Liver (tissue), 10 donors: Measurements from ENCODE around the gene MCU. TPM values are rescaled to one million over a fixed set of nuclear protein-coding genes. Genes with fewer than 3 reads are reported as not detected.

ENCODE experiments used
- DNase-seq: peaks from one replicate; pipeline ENCODE4 v3.0.0-alpha.2; 2017; ENCODE audit warnings: low spot score
- H3K27ac ChIP-seq, 2 donors: one replicate each; pipeline ENCODE4 v1.7.0; 2013; ENCODE audit warnings: inconsistent platforms in 2 of 2, low read length in 2 of 2, control low read depth in 1 of 2, low read depth in 1 of 2, mild to moderate bottlenecking in 1 of 2
- H3K27me3 ChIP-seq, 4 donors: one replicate each; pipeline versions ENCODE4 v1.6.1 to v1.7.0; 2013; ENCODE audit warnings: low read length in 3 of 4, inconsistent platforms in 1 of 4, mild to moderate bottlenecking in 1 of 4, moderate library complexity in 1 of 4; ENCODE audit not compliant: control insufficient read depth in 4 of 4, insufficient read depth in 4 of 4
- H3K36me3 ChIP-seq, 4 donors: one replicate each; pipeline versions ENCODE4 v1.6.1 to v1.7.0; 2013; ENCODE audit warnings: low read length in 3 of 4, mild to moderate bottlenecking in 3 of 4, low read depth in 1 of 4, moderate library complexity in 1 of 4; ENCODE audit not compliant: control insufficient read depth in 4 of 4, insufficient read depth in 3 of 4
- H3K4me1 ChIP-seq, 4 donors: one replicate each; pipeline versions ENCODE4 v1.6.1 to v1.7.0; 2013; ENCODE audit warnings: low read length in 3 of 4, mild to moderate bottlenecking in 3 of 4, moderate library complexity in 1 of 4; ENCODE audit not compliant: control insufficient read depth in 4 of 4, insufficient read depth in 4 of 4
- H3K4me3 ChIP-seq, 3 donors: one replicate each; pipeline versions ENCODE4 v1.6.1 to v1.7.0; 2013; ENCODE audit warnings: low read length in 3 of 3, control low read depth in 1 of 3, low read depth in 1 of 3, mild to moderate bottlenecking in 1 of 3
- H3K9ac ChIP-seq, 2 donors: one replicate each; pipeline ENCODE4 v1.7.0; 2013; ENCODE audit warnings: low read length in 2 of 2, mild to moderate bottlenecking in 2 of 2, moderate library complexity in 2 of 2, control low read depth in 1 of 2, low read depth in 1 of 2
- H3K9me3 ChIP-seq, 4 donors: one replicate each; pipeline versions ENCODE4 v1.6.1 to v1.7.0; 2013; ENCODE audit warnings: low read length in 3 of 4; ENCODE audit not compliant: control insufficient read depth in 4 of 4
- EGR1 ChIP-seq, 2 donors: IDR thresholded peaks; 2 replicates each; pipeline ENCODE4 v1.6.1; 2016 to 2018; ENCODE audit warnings: antibody characterized with exemption in 2 of 2, low read depth in 2 of 2
- GABPA ChIP-seq, 2 donors: IDR thresholded peaks in 1 of 2; conservative IDR thresholded peaks in 1 of 2; 2 replicates each; pipeline ENCODE4 v1.6.1; 2016; ENCODE audit warnings: antibody characterized with exemption in 2 of 2, mild to moderate bottlenecking in 1 of 2, moderate library complexity in 1 of 2
- HNF4G ChIP-seq: IDR thresholded peaks from 2 replicates; pipeline ENCODE4 v1.6.1; 2016; ENCODE audit warnings: antibody characterized with exemption
- MAX ChIP-seq: IDR thresholded peaks from 2 replicates; pipeline ENCODE4 v1.6.1; 2016; ENCODE audit warnings: antibody characterized with exemption
- NR2F2 ChIP-seq: IDR thresholded peaks from 2 replicates; pipeline ENCODE4 v1.6.1; 2016; ENCODE audit warnings: antibody characterized with exemption
- RAD21 ChIP-seq, 2 donors: IDR thresholded peaks; 2 replicates each; pipeline ENCODE4 v1.6.1; 2016; ENCODE audit warnings: antibody characterized with exemption in 2 of 2, mild to moderate bottlenecking in 2 of 2
- RXRA ChIP-seq, 2 donors: IDR thresholded peaks; 2 replicates each; pipeline ENCODE4 v1.6.1; 2017 to 2018; ENCODE audit warnings: antibody characterized with exemption in 2 of 2, mild to moderate bottlenecking in 1 of 2
- WGBS: extraction: QIAGEN DNeasy Blood & Tissue Kit; methylation state at CpG from one replicate; pipeline ENCODE4 v1.1.7; 2013; 5-methylcytosine and 5-hydroxymethylcytosine counted together
- polyA plus RNA-seq, 2 donors: library from polyadenylated mRNA; stranded (reverse) in 1 of 2; unstranded in 1 of 2; fragments of 200-250 nt in 1 of 2; fragments of >200 nt in 1 of 2; fragmentation: Nextera tagmentation in 1 of 2; extraction: Ambion mirVana in 1 of 2; gene quantifications; one replicate each; pipeline versions ENCODE4 v1.2.1 to v1.2.3, GENCODE V29; 2013 to 2015
- small RNA-seq: library from RNA; depleted of rRNA; stranded (forward); fragments of <200 nt; gene quantifications from one replicate; pipeline ENCODE3, GENCODE V24; 2014
- total RNA-seq, 2 donors: library from RNA; depleted of rRNA; stranded (reverse); fragments of >200 nt; gene quantifications; one replicate each; pipeline ENCODE4 v1.2.3, GENCODE V29; 2014
- TF ChIP-seq, protein P1 (sequence below): IDR thresholded peaks from 2 replicates; pipeline ENCODE4 v1.6.1; 2016; ENCODE audit warnings: antibody characterized with exemption, mild to moderate bottlenecking
- TF ChIP-seq, protein P2 (sequence below): IDR thresholded peaks from 2 replicates; pipeline ENCODE4 v1.6.1; 2016; ENCODE audit warnings: antibody characterized with exemption
- donor health status: healthy.
- donor health status: healthy.
- donor health status: healthy.
- donor health status: healthy.
- donor health status: healthy.

Gene MCU
- total and polyA plus RNA-seq, 4 donors = 6.4 to 13.0 (median 8.8) TPM

DNA sequence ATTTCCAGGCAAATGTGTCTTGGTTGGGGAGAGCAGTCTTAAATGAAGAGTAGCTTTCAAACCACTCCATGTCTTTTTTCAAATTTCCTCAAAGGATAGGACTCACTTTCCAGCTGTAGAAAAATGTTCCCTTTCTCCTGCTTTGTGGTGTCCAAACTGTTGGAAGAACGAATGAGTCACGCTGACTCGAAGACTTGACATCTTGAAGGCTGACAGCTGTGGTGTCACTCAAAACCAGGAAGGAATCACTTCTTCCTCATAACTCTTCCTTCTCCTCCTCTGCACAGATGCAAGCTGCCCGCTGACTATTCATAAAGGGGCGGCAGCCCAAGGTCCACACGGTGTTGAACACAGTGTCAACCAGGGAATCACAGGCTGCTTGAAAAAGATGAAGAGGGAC, 243.4 kb downstream of the MCU start:
- H3K36me3 ChIP-seq = peaks cover 12 to 53% (median 48%) of the 10 kb centered on the region in 4 donors
- WGBS = 93% methylated on average over 6 of the region's 6 CpGs
- H3K9me3 ChIP-seq = no peaks in the 10 kb centered on the region
- H3K27me3 ChIP-seq = no peaks in the 10 kb centered on the region
- TF ChIP-seq HNF4G (no peak), GABPA (IDR thresholded peaks at IDR 0.05 in 1 of 2, conservative IDR thresholded peaks at IDR 0.05 in 1 of 2) (no peak), EGR1 (IDR thresholded peaks at IDR 0.05; ENCODE audit: low read depth in 2 of 2) (no peak), NR2F2 (no peak), RAD21 (IDR thresholded peaks at IDR 0.05) (no peak), RXRA (IDR thresholded peaks at IDR 0.05) (no peak), MAX (no peak)
- TF ChIP-seq, protein P1, sequence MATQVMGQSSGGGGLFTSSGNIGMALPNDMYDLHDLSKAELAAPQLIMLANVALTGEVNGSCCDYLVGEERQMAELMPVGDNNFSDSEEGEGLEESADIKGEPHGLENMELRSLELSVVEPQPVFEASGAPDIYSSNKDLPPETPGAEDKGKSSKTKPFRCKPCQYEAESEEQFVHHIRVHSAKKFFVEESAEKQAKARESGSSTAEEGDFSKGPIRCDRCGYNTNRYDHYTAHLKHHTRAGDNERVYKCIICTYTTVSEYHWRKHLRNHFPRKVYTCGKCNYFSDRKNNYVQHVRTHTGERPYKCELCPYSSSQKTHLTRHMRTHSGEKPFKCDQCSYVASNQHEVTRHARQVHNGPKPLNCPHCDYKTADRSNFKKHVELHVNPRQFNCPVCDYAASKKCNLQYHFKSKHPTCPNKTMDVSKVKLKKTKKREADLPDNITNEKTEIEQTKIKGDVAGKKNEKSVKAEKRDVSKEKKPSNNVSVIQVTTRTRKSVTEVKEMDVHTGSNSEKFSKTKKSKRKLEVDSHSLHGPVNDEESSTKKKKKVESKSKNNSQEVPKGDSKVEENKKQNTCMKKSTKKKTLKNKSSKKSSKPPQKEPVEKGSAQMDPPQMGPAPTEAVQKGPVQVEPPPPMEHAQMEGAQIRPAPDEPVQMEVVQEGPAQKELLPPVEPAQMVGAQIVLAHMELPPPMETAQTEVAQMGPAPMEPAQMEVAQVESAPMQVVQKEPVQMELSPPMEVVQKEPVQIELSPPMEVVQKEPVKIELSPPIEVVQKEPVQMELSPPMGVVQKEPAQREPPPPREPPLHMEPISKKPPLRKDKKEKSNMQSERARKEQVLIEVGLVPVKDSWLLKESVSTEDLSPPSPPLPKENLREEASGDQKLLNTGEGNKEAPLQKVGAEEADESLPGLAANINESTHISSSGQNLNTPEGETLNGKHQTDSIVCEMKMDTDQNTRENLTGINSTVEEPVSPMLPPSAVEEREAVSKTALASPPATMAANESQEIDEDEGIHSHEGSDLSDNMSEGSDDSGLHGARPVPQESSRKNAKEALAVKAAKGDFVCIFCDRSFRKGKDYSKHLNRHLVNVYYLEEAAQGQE = no peak
- TF ChIP-seq, protein P2, sequence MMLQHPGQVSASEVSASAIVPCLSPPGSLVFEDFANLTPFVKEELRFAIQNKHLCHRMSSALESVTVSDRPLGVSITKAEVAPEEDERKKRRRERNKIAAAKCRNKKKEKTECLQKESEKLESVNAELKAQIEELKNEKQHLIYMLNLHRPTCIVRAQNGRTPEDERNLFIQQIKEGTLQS = no peak
- H3K9ac ChIP-seq = no peak overlapping the region
- no peak for DNase-seq
- no peaks in the 10 kb centered on the region for H3K4me1 ChIP-seq
- H3K4me3 ChIP-seq = no peak overlapping the region
- H3K27ac ChIP-seq = no peak overlapping the region

Small RNA genes within 50 kb of the gene (small RNA-seq; reads per million reads assigned to genes)
- gene MIR4676 (not detected), gene RF00019 (not detected)

Other genes with a start within 250 kb of the MCU start
- 10 to 100 TPM; 28.0 to 47.4 TPM for gene MICU1, start 66.1 kb upstream of the MCU start, total RNA-seq
- gene MICU1, start 66.1 kb upstream of the MCU start, polyA plus RNA-seq = 10 to 100 TPM; 26.4 to 36.1 TPM
- gene OIT3, start 201.6 kb downstream of the MCU start, total RNA-seq = 10 to 100 TPM; 55.1 to 64.6 TPM
- 10 to 100 TPM; 19.0 to 84.8 TPM for gene OIT3, start 201.6 kb downstream of the MCU start, polyA plus RNA-seq